Lung (tissue), 13 donors: ENCODE results near the gene RMI1. TPM values are rescaled to one million over a fixed set of nuclear protein-coding genes. Genes with fewer than 3 reads are reported as not detected.
"Not testable (repeated sequence)": the region's sequence is repeated elsewhere in the genome, so short reads cannot be mapped to it uniquely, and the experiment has no call there.

ENCODE experiments used
- ATAC-seq: fragments of 200-7000 bp; cut with Tn5 transposase; one replicate; pipeline ENCODE4 v1.9.1; 2020; ENCODE audit warnings: moderate number of reproducible peaks; ENCODE audit not compliant: insufficient read depth, low FRiP score
- DNase-seq, 3 donors: peaks; one replicate each; pipeline ENCODE4 v3.0.0-alpha.2; 2013 to 2017
- H3K27ac ChIP-seq, 2 donors: one replicate each; pipeline ENCODE4 v1.5.1; 2013; ENCODE audit warnings: mild to moderate bottlenecking in 2 of 2, moderate library complexity in 2 of 2, control low read depth in 1 of 2, inconsistent platforms in 1 of 2, low read depth in 1 of 2, low read length in 1 of 2
- H3K27me3 ChIP-seq, 3 donors: one replicate each; pipeline ENCODE4 v1.5.1; 2013; ENCODE audit warnings: low read length in 2 of 3; ENCODE audit not compliant: control insufficient read depth in 3 of 3, insufficient read depth in 3 of 3
- H3K36me3 ChIP-seq, 4 donors: one replicate each; pipeline ENCODE4 v1.5.1; 2013; ENCODE audit warnings: low read length in 4 of 4, mild to moderate bottlenecking in 1 of 4, moderate library complexity in 1 of 4; ENCODE audit not compliant: control insufficient read depth in 4 of 4, insufficient read depth in 4 of 4
- H3K4me1 ChIP-seq, 5 donors: one replicate each; pipeline ENCODE4 v1.5.1; 2013; ENCODE audit warnings: low read length in 5 of 5, mild to moderate bottlenecking in 2 of 5, moderate library complexity in 1 of 5; ENCODE audit not compliant: control insufficient read depth in 5 of 5, insufficient read depth in 5 of 5
- H3K4me3 ChIP-seq: one replicate; pipeline ENCODE4 v1.5.1; 2013; ENCODE audit warnings: mild to moderate bottlenecking, control low read depth, moderate library complexity
- H3K9ac ChIP-seq, 2 donors: one replicate each; pipeline ENCODE4 v1.5.1; 2013; ENCODE audit warnings: low read length in 2 of 2, control low read depth in 1 of 2; ENCODE audit not compliant: insufficient read depth in 1 of 2
- H3K9me3 ChIP-seq, 4 donors: one replicate each; pipeline ENCODE4 v1.5.1; 2013; ENCODE audit warnings: low read length in 3 of 4, mild to moderate bottlenecking in 1 of 4, moderate library complexity in 1 of 4; ENCODE audit not compliant: control insufficient read depth in 4 of 4, insufficient read depth in 3 of 4
- CTCF ChIP-seq: IDR thresholded peaks from 2 replicates; pipeline ENCODE4 v1.5.1; 2012; ENCODE audit warnings: mild to moderate bottlenecking; ENCODE audit errors: control extremely low read depth, extremely low read depth
- WGBS, 2 donors: extraction: QIAGEN DNeasy Blood & Tissue Kit; methylation state at CpG; one replicate each; pipeline ENCODE4 v1.1.7; 2013; 5-methylcytosine and 5-hydroxymethylcytosine counted together
- polyA plus RNA-seq, 2 donors: library from polyadenylated mRNA; stranded (reverse); fragments of 200-250 nt; gene quantifications; one replicate each; pipeline ENCODE4 v1.2.1, GENCODE V29; 2013
- small RNA-seq: library from RNA; depleted of rRNA; stranded (forward); fragments of <200 nt; gene quantifications from one replicate; pipeline ENCODE3, GENCODE V24; 2014; ENCODE audit warnings: low replicate concordance
- total RNA-seq, 2 donors: library from RNA; depleted of rRNA in 1 of 2; stranded (reverse); fragments of >200 nt in 1 of 2; gene quantifications; one replicate each; pipeline ENCODE4 v1.2.1, GENCODE V29; 2014 to 2021
- donor health status: control.
- donor health status: control.
- donor health status: Bipolar disorder and iron deficiency.
- donor health status: healthy.
- donor health status: DM: yes; HTN: yes; CAD: no.

RMI1 gene
- total and polyA plus RNA-seq, 4 donors = 2.5 to 10.0 (median 5.4) TPM

- no peak for DNase-seq
These were observed 46.6 kb downstream of the RMI1 start for GRCh38 chr9:84027201-84027600.

GRCh38 chr9:84031534-84031933 lies 50.9 kb downstream of the RMI1 start:
- Histone ChIP-seq H3K4me3 (no peak overlapping the region), H3K9ac (no peak overlapping the region), H3K36me3 (no peaks in the 10 kb centered on the region), H3K4me1 (no peaks in the 10 kb centered on the region), H3K27ac (no peak overlapping the region), H3K27me3 (no peaks in the 10 kb centered on the region), H3K9me3 (no peaks in the 10 kb centered on the region)
- no peak for ATAC-seq
- no peak for TF ChIP-seq CTCF
- no peak for DNase-seq
- 89 to 97% methylated on average over 2 of the region's 2 CpGs for WGBS, 2 donors

More at GRCh38 chr9:84027201-84027600, 46.6 kb downstream of the RMI1 start:
- no peak overlapping the region for H3K27ac ChIP-seq
- no peak overlapping the region for H3K4me3 ChIP-seq
- ATAC-seq = no peak
- TF ChIP-seq CTCF = no peak
- H3K4me1 ChIP-seq = no peaks in the 10 kb centered on the region
- H3K9ac ChIP-seq = no peak overlapping the region
- H3K9me3 ChIP-seq = no peaks in the 10 kb centered on the region
- no peaks in the 10 kb centered on the region for H3K36me3 ChIP-seq
- no peaks in the 10 kb centered on the region for H3K27me3 ChIP-seq
- 88 to 95% methylated on average over 4 of the region's 4 CpGs for WGBS, 2 donors

- not testable (repeated sequence) for ATAC-seq, H3K9me3 ChIP-seq, H3K27me3 ChIP-seq, H3K36me3 ChIP-seq, DNase-seq, H3K9ac ChIP-seq, H3K4me3 ChIP-seq, H3K4me1 ChIP-seq, H3K27ac ChIP-seq
- 85 to 88% methylated on average over 5 of the region's 5 CpGs for WGBS, 2 donors
These were observed 61.3 kb downstream of the RMI1 start for GRCh38 chr9:84041857-84042256.

- 93 to 97% methylated on average over 5 of the region's 5 CpGs for WGBS, 2 donors
- no peak for ATAC-seq
These were observed 65.0 kb downstream of the RMI1 start for GRCh38 chr9:84045481-84046097.

More at GRCh38 chr9:84045481-84046097, 65.0 kb downstream of the RMI1 start:
- Histone ChIP-seq H3K4me3 (no peak overlapping the region), H3K27ac (no peak overlapping the region), H3K36me3 (no peaks in the 10 kb centered on the region), H3K4me1 (no peaks in the 10 kb centered on the region), H3K9me3 (peaks cover 0 to 7% (median 0%) of the 10 kb centered on the region in 4 donors), H3K27me3 (no peaks in the 10 kb centered on the region), H3K9ac (no peak overlapping the region)
- TF ChIP-seq CTCF = no peak
- DNase-seq = no peak

Small RNA genes within 50 kb of the gene (small RNA-seq; reads per million reads assigned to genes)
- not detected for gene RF00019

Other genes starting within 250 kb of the RMI1 start
- 10 to 100 TPM in 1 of 2 donors, 1 to 10 TPM in 1; 4.4 to 12.6 TPM for gene GKAP1, start 163.0 kb upstream of the RMI1 start, total RNA-seq
- 1 to 10 TPM; 1.8 to 7.6 TPM for gene GKAP1, start 163.0 kb upstream of the RMI1 start, polyA plus RNA-seq
- 10 to 100 TPM in 1 of 2 donors, 1 to 10 TPM in 1; 8.8 to 24.6 TPM for gene KIF27, start 59.4 kb upstream of the RMI1 start, total RNA-seq
- gene KIF27, start 59.4 kb upstream of the RMI1 start, polyA plus RNA-seq = 1 to 10 TPM; 1.6 to 2.9 TPM
- gene HNRNPK, start 590 bp upstream of the RMI1 start, total RNA-seq = 100 to 1,000 TPM; 360 to 719 TPM
- gene HNRNPK, start 590 bp upstream of the RMI1 start, polyA plus RNA-seq = 100 to 1,000 TPM; 188 to 393 TPM